ENCODE measurements around the gene APOL6.
"Not testable (repeated sequence)": the region's sequence is repeated elsewhere in the genome, so short reads cannot be mapped to it uniquely, and the experiment has no call there.

- not testable (repeated sequence) for TF ChIP-seq CTCF (IDR thresholded peaks at IDR 0.05; ENCODE audit: low read depth, low read length, poor library complexity, severe bottlenecking); EZH2phosphoT487 (IDR thresholded peaks at IDR 0.05; ENCODE audit: borderline replicate concordance, low read length)
Observed at GRCh38 chr22:35623885-35624284, 24.4 kb upstream of the APOL6 start.
